Gastroesophageal sphincter (tissue), 4 donors: ENCODE results near the gene OBSCN. TPM values are rescaled to one million over a fixed set of nuclear protein-coding genes. Genes with fewer than 3 reads are reported as not detected.

Experiments used
- ATAC-seq: fragments of 150-250 bp; one replicate; pipeline ENCODE4 v1.9.1; 2016; ENCODE audit warnings: mild to moderate bottlenecking, moderate library complexity
- H3K27ac ChIP-seq, 4 donors: fragments of 200-600 bp; sonication (generic) in 3 of 4; 1 replicate in 3 of 4; 2 replicates in 1 of 4; pipeline ENCODE4 v1.5.1; 2016 to 2019
- H3K27me3 ChIP-seq: fragments of 200-600 bp; sonication (generic); one replicate; pipeline ENCODE4 v1.5.1; 2019
- H3K36me3 ChIP-seq, 2 donors: fragments of 200-600 bp; sonication (generic); one replicate each; pipeline ENCODE4 v1.5.1; 2019; ENCODE audit warnings: control low read depth in 1 of 2
- H3K4me1 ChIP-seq, 3 donors: fragments of 200-600 bp; sonication (generic); 1 replicate in 2 of 3; 2 replicates in 1 of 3; pipeline ENCODE4 v1.5.1; 2016 to 2019; ENCODE audit warnings: control low read depth in 2 of 3
- H3K4me3 ChIP-seq, 2 donors: fragments of 200-600 bp; sonication (generic); one replicate each; pipeline ENCODE4 v1.5.1; 2019; ENCODE audit warnings: mild to moderate bottlenecking in 1 of 2, moderate library complexity in 1 of 2
- H3K9me3 ChIP-seq, 3 donors: fragments of 200-600 bp; sonication (generic); one replicate each; pipeline ENCODE4 v1.5.1; 2017 to 2019; ENCODE audit warnings: control low read depth in 2 of 3
- CTCF ChIP-seq, 4 experiments: fragments of 200-600 bp in 2 of 4; fragments of 450-650 bp in 2 of 4; sonication (generic) in 1 of 4; IDR thresholded peaks; one replicate each; pipeline ENCODE4 v1.5.1; 2017 to 2019; ENCODE audit warnings: antibody characterized with exemption in 4 of 4, mild to moderate bottlenecking in 2 of 4, moderate library complexity in 2 of 4
- EP300 ChIP-seq: sonication (generic); formaldehyde crosslinking; IDR thresholded peaks from one replicate; pipeline ENCODE4 v1.6.1; 2017; ENCODE audit warnings: antibody characterized with exemption, mild to moderate bottlenecking
- POLR2A ChIP-seq, 2 donors: fragments of 450-650 bp; IDR thresholded peaks; one replicate each; pipeline ENCODE4 v1.6.1; 2017; ENCODE audit warnings: antibody characterized with exemption in 2 of 2, mild to moderate bottlenecking in 2 of 2, moderate library complexity in 1 of 2
- POLR2AphosphoS5 ChIP-seq: sonication (generic); formaldehyde crosslinking; IDR thresholded peaks from one replicate; pipeline ENCODE4 v1.6.1; 2017; ENCODE audit warnings: antibody characterized with exemption
- WGBS, 2 donors: methylation state at CpG; one replicate each; pipeline ENCODE4 v1.1.5; 2018; ENCODE audit warnings: low coverage in 1 of 2; 5-methylcytosine and 5-hydroxymethylcytosine counted together
- total RNA-seq, 4 donors: library from RNA; depleted of rRNA; stranded (reverse); fragments of >200 nt; gene quantifications; one replicate each; pipeline ENCODE4 v1.1.0, GENCODE V29; 2016

OBSCN gene
- total RNA-seq, 4 donors from 2014 or later = 11.1 to 28.4 (median 20.9) TPM

- Histone ChIP-seq H3K36me3 (peaks cover 0 to 7% of the 10 kb centered on the region in 2 donors), H3K27me3 (no peaks in the 10 kb centered on the region), H3K4me1 (no peaks in the 10 kb centered on the region), H3K4me3 (no peak overlapping the region), H3K27ac (no peak overlapping the region), H3K9me3 (peaks cover 0 to 9% (median 0%) of the 10 kb centered on the region in 3 donors)
- TF ChIP-seq POLR2AphosphoS5 (no peak), EP300 (no peak)
- WGBS, 2 donors = 88 to 90% methylated on average over 5 to 6 of the region's 19 CpGs
- no peak for ATAC-seq
These were observed 135.4 kb downstream of the OBSCN start for GRCh38 chr1:228343191-228343661.

- no peak overlapping the region for H3K27ac ChIP-seq
- 96 to 100% methylated on average over 3 of the region's 5 CpGs for WGBS, 2 donors
- no peak overlapping the region for H3K4me3 ChIP-seq
- no peak for ATAC-seq
- H3K36me3 ChIP-seq = no peaks in the 10 kb centered on the region
- H3K27me3 ChIP-seq = no peaks in the 10 kb centered on the region
- H3K4me1 ChIP-seq = no peaks in the 10 kb centered on the region
- H3K9me3 ChIP-seq = peaks cover 0 to 9% (median 0%) of the 10 kb centered on the region in 3 donors
- no peak for TF ChIP-seq POLR2A (IDR thresholded peaks at IDR 0.05)
- no peak for TF ChIP-seq CTCF (IDR thresholded peaks at IDR 0.05)
- no peak for TF ChIP-seq POLR2AphosphoS5
- TF ChIP-seq EP300 = no peak
These were observed 136.8 kb downstream of the OBSCN start for GRCh38 chr1:228344631-228345072.

GRCh38 chr1:228345201-228345930 is 137.5 kb downstream of the OBSCN start:
- TF ChIP-seq POLR2AphosphoS5 (no peak), POLR2A (IDR thresholded peaks at IDR 0.05) (no peak), CTCF (IDR thresholded peaks at IDR 0.05) (no peak), EP300 (no peak)
- WGBS, 2 donors = 93% methylated on average over 3 of the region's 17 CpGs; no CpG with 5 or more reads in 1 of the 2 donors
- no peaks in the 10 kb centered on the region for H3K27me3 ChIP-seq
- no peaks in the 10 kb centered on the region for H3K36me3 ChIP-seq
- H3K4me3 ChIP-seq = no peak overlapping the region
- H3K27ac ChIP-seq = no peak overlapping the region
- no peak for ATAC-seq
- peaks cover 0 to 9% (median 0%) of the 10 kb centered on the region in 3 donors for H3K9me3 ChIP-seq
- no peaks in the 10 kb centered on the region for H3K4me1 ChIP-seq

DNA sequence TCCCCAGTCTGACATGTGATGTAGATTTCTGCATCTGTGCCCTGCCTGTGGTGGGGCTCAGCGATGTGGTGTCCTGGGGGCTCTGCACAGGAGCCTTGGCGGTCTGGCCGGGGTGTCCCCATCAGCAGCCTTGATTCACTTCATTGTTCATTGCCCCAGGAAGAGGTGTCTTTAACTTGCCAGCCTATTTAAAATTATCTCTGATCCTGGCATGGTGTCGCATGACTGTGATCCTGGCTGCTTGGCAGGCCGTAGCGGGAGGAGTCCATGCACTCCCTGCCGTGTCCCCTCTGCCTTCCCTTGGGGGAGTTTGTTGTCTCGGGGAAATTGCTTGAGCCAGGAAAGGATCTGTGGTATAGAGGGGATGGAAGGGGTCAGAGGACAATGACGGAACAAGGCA is 138.9 kb downstream of the OBSCN start:
- no peak overlapping the region for H3K4me3 ChIP-seq
- H3K36me3 ChIP-seq = peaks cover 0 to 9% of the 10 kb centered on the region in 2 donors
- no peaks in the 10 kb centered on the region for H3K27me3 ChIP-seq
- peaks cover 0 to 9% (median 0%) of the 10 kb centered on the region in 3 donors for H3K9me3 ChIP-seq
- 60 to 70% methylated on average over 2 of the region's 9 CpGs for WGBS, 2 donors
- TF ChIP-seq POLR2A (IDR thresholded peaks at IDR 0.05) (no peak), CTCF (IDR thresholded peaks at IDR 0.05) (no peak), EP300 (no peak), POLR2AphosphoS5 (no peak)
- H3K27ac ChIP-seq = no peak overlapping the region
- ATAC-seq = no peak
- no peaks in the 10 kb centered on the region for H3K4me1 ChIP-seq

- Histone ChIP-seq H3K9me3 (peaks cover 0 to 9% (median 0%) of the 10 kb centered on the region in 3 donors), H3K27ac (no peak overlapping the region), H3K4me1 (no peaks in the 10 kb centered on the region), H3K4me3 (no peak overlapping the region), H3K27me3 (no peaks in the 10 kb centered on the region), H3K36me3 (peaks cover 0 to 9% of the 10 kb centered on the region in 2 donors)
- TF ChIP-seq EP300 = no peak
- TF ChIP-seq POLR2AphosphoS5 = no peak
- TF ChIP-seq CTCF (IDR thresholded peaks at IDR 0.05) = no peak
- no peak for TF ChIP-seq POLR2A (IDR thresholded peaks at IDR 0.05)
- ATAC-seq = no peak
- no CpG with 5 or more reads among the region's 7 CpGs for WGBS, 2 donors
These were observed 139.3 kb downstream of the OBSCN start for GRCh38 chr1:228347181-228347580.
